GM19025 (cell line): ENCODE data around the gene SEMA3C.

Experiments
- ATAC-seq: cut with Tn5 transposase; IDR thresholded peaks from one replicate; pipeline ENCODE4 v1.9.1; 2021; ENCODE audit warnings: mild to moderate bottlenecking, low read depth, moderate library complexity; ENCODE audit not compliant: unreplicated experiment

Gene SEMA3C

GRCh38 chr7:80829527-80829926 is 89.3 kb downstream of the SEMA3C start:
- no peak for ATAC-seq

- ATAC-seq, result no peak
Observed at GRCh38 chr7:80827239-80827633, 91.6 kb downstream of the SEMA3C start.

- ATAC-seq, result no peak
Observed at GRCh38 chr7:80826520-80827238, 92.2 kb downstream of the SEMA3C start.

GRCh38 chr7:80825499-80825898 is 93.4 kb downstream of the SEMA3C start:
- no peak for ATAC-seq

- ATAC-seq, result no peak
Observed at GRCh38 chr7:80824253-80824652, 94.6 kb downstream of the SEMA3C start.

- ATAC-seq, result no peak
Observed at GRCh38 chr7:80823057-80823456, 95.8 kb downstream of the SEMA3C start.

GRCh38 chr7:80821771-80822319 is 97.0 kb downstream of the SEMA3C start:
- no peak for ATAC-seq

- no peak for ATAC-seq
Observed at GRCh38 chr7:80819503-80819902, 99.3 kb downstream of the SEMA3C start.

GRCh38 chr7:80818181-80818580 is 100.7 kb downstream of the SEMA3C start:
- ATAC-seq, result no peak

- no peak for ATAC-seq
Observed at GRCh38 chr7:80816806-80817205, 102.0 kb downstream of the SEMA3C start.

- ATAC-seq, result no peak
Observed at GRCh38 chr7:80815733-80816132, 103.1 kb downstream of the SEMA3C start.

GRCh38 chr7:80809545-80809944 is 109.3 kb downstream of the SEMA3C start:
- ATAC-seq, result no peak

GRCh38 chr7:80807166-80807900 is 111.5 kb downstream of the SEMA3C start:
- no peak for ATAC-seq

- no peak for ATAC-seq
Observed at GRCh38 chr7:80806663-80807062, 112.2 kb downstream of the SEMA3C start.

- no peak for ATAC-seq
Observed at GRCh38 chr7:80804589-80804988, 114.3 kb downstream of the SEMA3C start.

GRCh38 chr7:80802527-80802926 is 116.3 kb downstream of the SEMA3C start:
- no peak for ATAC-seq

GRCh38 chr7:80794631-80795573 is 123.9 kb downstream of the SEMA3C start:
- ATAC-seq, result no peak

GRCh38 chr7:80791509-80791929 is 127.3 kb downstream of the SEMA3C start:
- no peak for ATAC-seq

- ATAC-seq, result no peak
Observed at GRCh38 chr7:80790877-80791276, 128.0 kb downstream of the SEMA3C start.

- ATAC-seq, result no peak
Observed at GRCh38 chr7:80787721-80788120, 131.1 kb downstream of the SEMA3C start.
